GM13977 (cell line): Measurements from ENCODE around the gene DAAM1.

Experiments used
- DNase-seq: peaks from one replicate; pipeline ENCODE4 v3.0.0; 2012; ENCODE audit warnings: low spot score
- in situ Hi-C: fragments of 300-500 bp; cut with MboI; formaldehyde crosslinking; loops from one replicate; pipeline ENCODE4 v1.12.0; 2022; ENCODE audit warnings: low sequenced_read_pairs, low pct_unique_long_range_greater_than_20kb, mixed read lengths, inconsistent platforms; ENCODE audit not compliant: unreplicated experiment
- TF ChIP-seq, protein P1 (sequence below): IDR thresholded peaks from 2 replicates; pipeline ENCODE4 v1.5.1; 2012; ENCODE audit warnings: mild to moderate bottlenecking, control low read depth; ENCODE audit not compliant: insufficient read depth; ENCODE audit errors: extremely low read depth, missing control alignments

The DAAM1 gene

DNA sequence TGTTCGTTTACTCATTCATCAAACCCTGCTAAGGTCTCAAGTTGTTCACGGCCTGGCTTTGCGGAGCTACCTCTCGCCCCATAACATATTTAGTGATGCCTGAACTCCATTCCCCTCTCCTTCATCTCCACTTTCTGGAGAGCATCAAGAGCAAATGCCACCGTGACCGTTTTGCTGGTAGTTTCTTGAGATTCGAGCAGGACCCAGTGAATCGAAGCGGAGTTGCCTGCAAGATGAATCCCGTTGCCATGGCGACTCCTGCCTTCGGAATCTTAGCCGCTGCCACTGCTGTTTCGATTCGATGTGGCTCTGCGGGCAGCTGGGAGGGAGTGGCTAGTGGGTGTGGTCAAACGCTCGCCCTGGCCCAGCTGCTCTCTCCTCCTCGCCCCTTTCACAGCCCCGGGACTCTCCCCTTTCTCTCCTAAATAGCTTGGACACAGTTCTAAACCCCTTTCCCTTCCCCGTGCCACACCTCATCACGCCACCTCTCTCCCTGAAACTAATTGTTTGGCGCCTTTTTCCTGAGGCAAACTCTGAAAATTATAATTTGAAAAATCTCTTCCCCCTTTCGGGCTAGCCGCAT lies 1.4 kb downstream of the DAAM1 start:
- DNase-seq: peak; percentile 85

DNA sequence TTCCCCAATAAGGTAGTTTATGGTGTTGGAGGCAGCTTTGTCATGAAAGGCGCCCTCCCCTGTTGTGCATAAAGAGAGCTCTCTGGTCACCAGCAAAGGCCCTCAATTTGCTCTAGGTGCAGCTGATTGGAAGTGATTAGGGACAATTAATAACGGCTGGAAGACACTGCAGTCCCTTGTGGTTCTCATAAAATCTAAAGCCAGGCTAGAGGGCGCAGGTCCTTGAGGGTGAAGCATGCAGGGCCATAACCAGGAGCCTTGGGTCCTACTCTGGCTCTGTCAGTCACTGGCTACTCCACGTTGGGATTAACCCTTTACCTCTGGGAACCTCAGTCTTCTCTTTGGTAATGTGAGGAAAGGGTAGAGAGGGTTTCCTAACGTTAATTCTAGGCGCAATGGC lies 1.9 kb downstream of the DAAM1 start:
- DNase-seq: peak; percentile 36
- TF ChIP-seq, protein P1, sequence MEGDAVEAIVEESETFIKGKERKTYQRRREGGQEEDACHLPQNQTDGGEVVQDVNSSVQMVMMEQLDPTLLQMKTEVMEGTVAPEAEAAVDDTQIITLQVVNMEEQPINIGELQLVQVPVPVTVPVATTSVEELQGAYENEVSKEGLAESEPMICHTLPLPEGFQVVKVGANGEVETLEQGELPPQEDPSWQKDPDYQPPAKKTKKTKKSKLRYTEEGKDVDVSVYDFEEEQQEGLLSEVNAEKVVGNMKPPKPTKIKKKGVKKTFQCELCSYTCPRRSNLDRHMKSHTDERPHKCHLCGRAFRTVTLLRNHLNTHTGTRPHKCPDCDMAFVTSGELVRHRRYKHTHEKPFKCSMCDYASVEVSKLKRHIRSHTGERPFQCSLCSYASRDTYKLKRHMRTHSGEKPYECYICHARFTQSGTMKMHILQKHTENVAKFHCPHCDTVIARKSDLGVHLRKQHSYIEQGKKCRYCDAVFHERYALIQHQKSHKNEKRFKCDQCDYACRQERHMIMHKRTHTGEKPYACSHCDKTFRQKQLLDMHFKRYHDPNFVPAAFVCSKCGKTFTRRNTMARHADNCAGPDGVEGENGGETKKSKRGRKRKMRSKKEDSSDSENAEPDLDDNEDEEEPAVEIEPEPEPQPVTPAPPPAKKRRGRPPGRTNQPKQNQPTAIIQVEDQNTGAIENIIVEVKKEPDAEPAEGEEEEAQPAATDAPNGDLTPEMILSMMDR: peak; percentile 37
- in situ Hi-C loops: no loop called here

More for the DNA sequence above, 1.4 kb downstream of the DAAM1 start:
- TF ChIP-seq, protein P1: no peak
- in situ Hi-C loops: no loop called here

DNA sequence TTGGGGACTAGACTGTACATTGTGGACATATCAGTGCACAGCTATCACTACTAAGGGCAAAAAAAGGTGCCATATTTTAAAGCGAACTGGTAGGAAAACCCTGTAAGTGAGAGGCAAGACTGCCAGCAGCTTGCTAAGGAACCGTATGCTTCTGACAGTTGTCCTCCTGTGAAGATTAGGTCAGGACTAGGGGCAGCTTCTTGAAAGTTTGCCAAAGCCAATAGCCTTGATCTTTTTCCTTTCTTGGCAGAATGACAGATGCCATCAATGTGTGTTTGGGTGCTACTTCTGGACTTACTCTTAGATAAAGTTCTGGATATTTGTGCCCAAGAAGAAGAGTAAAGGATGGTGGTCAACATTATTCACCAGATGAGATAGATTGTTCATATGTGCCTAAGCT lies 7.4 kb downstream of the DAAM1 start:
- TF ChIP-seq, protein P1: no peak
- no peak for DNase-seq
- in situ Hi-C loops: no loop called here

DNA sequence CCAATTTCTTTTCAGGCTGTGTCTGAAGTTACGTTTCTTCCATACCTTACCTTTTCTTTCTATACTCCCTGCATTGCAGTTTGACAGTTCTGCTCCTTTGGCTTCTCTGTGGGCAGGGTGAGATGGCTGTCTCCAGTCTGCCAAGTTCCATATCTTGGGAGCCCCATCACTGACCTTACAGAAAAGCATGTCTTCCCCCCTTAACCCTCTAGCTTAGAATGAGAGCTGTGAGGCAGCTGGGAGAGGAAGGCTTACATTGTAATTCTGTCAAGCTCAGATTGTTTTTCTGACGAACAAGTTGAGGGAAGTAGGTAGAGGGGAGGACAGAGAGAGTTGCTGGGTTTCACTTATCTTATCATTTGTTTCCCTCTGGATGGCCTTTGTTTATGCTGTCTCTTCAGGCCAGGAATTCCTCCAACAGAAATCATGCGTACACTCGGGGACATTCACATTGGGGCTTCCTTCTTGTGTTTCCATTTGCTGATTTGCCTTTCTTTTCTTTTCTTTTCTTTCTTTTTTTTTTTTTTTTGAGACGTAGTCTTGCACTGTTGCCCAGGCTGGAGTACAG lies 9.3 kb downstream of the DAAM1 start:
- DNase-seq: no peak
- in situ Hi-C loops: no loop called here
- TF ChIP-seq, protein P1: no peak

DNA sequence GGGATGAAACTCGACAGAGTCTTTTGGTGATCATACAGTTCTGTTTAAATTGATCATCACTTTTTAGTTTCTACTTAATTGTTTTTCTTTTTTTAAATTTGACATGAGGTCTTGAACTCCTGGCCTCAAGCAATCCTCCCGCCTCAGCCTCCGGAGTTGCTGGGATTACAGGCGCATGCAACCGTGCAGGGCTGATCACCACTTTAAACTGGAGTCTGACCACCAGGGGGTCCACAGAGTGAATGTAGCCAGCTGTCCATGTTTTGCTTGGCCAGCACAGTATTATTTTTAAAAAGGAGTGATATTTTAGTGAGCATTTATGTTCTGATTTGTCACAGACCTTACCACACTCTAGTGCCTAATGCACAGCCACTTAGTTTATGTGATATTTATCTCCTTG lies 10.7 kb downstream of the DAAM1 start:
- TF ChIP-seq, protein P1: no peak
- no peak for DNase-seq
- in situ Hi-C loops: no loop called here

DNA sequence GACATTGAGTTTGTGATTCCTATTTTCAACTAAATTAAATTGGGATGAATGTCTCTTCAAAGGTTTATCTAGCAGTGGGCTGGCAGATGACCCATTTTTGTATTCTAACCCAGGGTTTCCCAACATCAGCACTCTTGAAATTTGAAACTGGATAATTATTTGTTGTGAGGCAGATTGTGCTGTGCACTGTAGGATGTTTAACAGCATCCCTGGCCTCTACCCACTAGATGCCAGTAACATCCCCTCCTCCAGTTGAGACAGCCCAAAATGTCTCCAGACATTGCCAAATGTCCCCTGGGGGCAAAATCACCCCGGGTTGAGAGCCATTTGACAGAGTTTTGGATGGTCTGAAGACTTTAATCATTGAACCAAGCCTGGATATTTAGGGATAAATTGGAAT lies 11.1 kb downstream of the DAAM1 start:
- TF ChIP-seq, protein P1: no peak
- in situ Hi-C loops: no loop called here
- no peak for DNase-seq
